Astrocyte of the spinal cord (primary cell): Measurements from ENCODE around the gene ADK.
"Not testable (repeated sequence)": the region's sequence is repeated elsewhere in the genome, so short reads cannot be mapped to it uniquely, and the experiment has no call there.

Experiments used
- DNase-seq: peaks from one replicate; pipeline ENCODE4 v3.0.0; 2011; ENCODE audit warnings: low read depth, low spot score
- H3K4me3 ChIP-seq: 2 replicates; pipeline ENCODE4 v1.5.1; 2011; ENCODE audit warnings: low read depth, mild to moderate bottlenecking, low read length, moderate library complexity
- in situ Hi-C: cut with HindIII; loops from 2 replicates; pipeline ENCODE4 v1.10.0; 2017; ENCODE audit warnings: low sequenced_read_pairs
- TF ChIP-seq, protein P1 (sequence below): IDR thresholded peaks from 2 replicates; pipeline ENCODE4 v1.5.1; 2012; ENCODE audit warnings: low read depth, mild to moderate bottlenecking, low read length, inconsistent platforms

Gene ADK

DNA sequence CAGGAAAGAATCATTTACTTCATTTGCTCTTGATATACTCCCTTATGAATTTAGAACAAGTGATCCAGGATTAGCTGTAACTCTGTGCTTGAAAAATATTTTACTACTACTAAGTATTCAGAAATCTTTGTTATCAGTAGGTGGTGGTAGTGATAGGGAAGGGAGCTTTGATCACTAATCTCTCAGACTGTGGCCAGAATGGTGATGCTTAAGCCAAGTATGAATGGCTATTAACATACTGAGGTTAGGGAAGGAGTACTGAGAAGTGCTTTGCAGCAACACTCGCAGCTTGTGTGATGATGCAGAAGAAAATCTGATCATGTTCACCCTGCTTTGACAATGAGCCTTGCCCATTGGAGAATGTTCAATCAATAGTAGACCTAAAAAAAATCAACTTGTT is 29.7 kb upstream of the ADK start:
- no peak overlapping the region for H3K4me3 ChIP-seq
- DNase-seq = no peak
- in situ Hi-C loops = no loop called here
- TF ChIP-seq, protein P1, sequence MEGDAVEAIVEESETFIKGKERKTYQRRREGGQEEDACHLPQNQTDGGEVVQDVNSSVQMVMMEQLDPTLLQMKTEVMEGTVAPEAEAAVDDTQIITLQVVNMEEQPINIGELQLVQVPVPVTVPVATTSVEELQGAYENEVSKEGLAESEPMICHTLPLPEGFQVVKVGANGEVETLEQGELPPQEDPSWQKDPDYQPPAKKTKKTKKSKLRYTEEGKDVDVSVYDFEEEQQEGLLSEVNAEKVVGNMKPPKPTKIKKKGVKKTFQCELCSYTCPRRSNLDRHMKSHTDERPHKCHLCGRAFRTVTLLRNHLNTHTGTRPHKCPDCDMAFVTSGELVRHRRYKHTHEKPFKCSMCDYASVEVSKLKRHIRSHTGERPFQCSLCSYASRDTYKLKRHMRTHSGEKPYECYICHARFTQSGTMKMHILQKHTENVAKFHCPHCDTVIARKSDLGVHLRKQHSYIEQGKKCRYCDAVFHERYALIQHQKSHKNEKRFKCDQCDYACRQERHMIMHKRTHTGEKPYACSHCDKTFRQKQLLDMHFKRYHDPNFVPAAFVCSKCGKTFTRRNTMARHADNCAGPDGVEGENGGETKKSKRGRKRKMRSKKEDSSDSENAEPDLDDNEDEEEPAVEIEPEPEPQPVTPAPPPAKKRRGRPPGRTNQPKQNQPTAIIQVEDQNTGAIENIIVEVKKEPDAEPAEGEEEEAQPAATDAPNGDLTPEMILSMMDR = no peak

DNA sequence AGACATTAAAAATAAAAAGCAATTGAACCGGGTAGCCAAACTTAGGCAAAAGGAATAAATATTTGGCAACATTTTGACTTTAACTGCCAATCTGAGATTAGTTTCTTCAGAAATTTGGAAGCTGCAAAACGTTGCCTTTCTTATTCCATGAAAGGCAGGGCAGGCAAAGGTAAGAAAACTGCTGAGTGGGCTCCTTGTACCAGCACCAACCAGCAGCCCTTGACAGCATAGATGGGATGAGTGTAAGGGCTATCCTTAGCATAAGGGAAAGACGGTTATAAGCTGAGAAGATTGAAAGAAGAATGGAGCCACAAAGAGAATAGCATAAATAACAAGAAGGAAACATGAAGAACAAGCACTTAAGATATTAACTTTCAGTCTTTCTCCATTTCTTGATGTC is 29.0 kb upstream of the ADK start:
- in situ Hi-C loops = no loop called here
- TF ChIP-seq, protein P1 = no peak
- no peak for DNase-seq
- H3K4me3 ChIP-seq = no peak overlapping the region

DNA sequence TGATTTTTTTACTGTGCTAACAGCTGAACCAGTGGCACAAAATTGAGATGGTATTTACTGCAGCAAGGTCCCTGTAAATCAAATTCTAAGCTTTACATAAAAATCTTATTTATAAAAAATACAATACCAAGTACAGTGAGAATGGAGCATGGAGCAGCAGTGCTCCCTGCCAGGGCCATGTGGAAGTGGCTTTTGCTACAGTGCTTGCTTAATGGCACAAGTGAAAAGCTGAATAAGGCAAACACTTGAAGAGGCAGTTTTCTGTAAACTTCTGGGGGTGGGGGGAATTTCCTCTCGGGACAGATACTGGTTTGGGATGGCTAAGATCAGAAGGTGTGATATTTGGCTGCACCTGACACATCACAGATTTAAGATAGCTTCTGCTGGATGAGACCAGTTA is 27.9 kb upstream of the ADK start:
- no peak for DNase-seq
- in situ Hi-C loops = no loop called here
- TF ChIP-seq, protein P1 = no peak
- no peak overlapping the region for H3K4me3 ChIP-seq

DNA sequence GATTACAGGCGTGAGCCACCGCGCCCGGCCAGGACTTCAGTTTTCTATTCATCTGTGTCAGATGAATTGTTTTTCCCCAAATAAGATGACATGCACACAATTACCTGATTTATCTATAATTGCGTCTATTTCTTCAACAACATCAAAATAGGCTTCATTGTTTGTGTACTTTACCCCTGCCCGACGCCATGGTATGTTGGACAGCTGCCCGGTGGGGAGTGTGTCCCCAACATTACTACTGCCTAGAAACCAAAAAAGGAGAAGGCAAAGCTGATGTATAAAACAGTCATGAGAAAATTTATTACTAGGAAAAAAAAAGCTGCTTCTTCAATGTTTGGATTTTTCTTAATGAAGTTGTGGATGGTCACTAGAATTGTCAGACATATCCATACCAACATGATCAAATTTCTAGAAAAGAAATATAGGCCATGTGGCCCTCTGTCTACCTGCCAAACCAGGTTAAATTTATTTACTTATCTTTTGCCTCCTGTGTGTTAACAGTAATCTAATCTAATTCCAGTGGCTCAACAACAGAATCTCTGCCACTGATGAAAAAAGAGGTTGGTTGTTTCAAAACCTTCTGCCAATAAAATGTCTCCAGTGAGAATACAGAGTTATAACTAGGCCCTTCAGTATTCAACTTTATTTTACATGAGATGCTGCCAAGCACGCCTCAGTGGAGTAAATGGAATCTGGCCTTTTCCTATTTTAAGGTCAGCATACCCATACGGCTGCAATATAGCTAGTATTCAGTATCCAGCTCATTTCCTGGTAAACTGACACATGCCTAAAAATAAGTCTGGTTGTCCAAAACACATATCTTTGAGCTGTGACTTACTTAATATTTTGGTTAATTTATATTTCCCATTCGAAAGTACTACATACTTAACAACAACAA is 16.8 kb upstream of the ADK start:
- H3K4me3 ChIP-seq = no peak overlapping the region
- DNase-seq = no peak
- TF ChIP-seq, protein P1 = no peak
- in situ Hi-C loops = no loop called here

DNA sequence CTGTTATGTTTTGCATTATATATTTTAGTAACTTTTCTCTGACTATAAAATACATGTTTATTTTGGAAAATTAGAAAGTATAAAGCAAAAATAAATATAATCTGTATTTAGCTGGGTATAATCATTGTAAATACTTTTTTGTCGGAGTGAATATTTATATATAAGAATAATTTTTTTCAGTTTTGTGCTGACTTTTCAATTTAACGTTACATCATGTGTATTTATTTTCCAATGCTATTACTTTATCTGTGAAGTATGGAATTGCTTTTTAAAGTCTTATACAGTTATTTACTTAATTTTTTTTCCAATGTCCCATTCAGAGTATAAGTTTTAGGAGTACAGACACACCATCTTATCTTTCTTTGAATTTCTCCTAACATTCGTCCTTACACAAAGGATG is 15.6 kb upstream of the ADK start:
- in situ Hi-C loops = no loop called here
- no peak overlapping the region for H3K4me3 ChIP-seq
- TF ChIP-seq, protein P1 = no peak

DNA sequence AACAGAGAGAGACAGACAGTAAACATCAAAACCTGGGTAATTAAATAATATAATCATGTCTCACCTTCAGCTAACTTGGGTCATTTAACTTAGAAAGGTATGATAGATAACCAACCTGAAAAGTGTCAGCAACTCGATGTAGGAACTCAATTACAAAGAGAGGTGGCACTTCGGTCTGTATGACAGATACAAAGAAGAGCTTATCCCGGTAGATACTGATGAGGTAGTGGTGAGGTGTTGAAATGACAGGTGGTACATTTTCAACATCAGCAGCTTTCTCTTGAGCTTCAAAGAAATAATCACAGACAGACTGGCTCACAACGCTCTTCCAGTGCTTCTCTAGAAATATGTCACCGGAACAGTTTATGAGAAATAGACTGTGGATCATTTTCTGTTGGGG is 13.0 kb upstream of the ADK start:
- DNase-seq = no peak
- in situ Hi-C loops = no loop called here
- TF ChIP-seq, protein P1 = no peak
- no peak overlapping the region for H3K4me3 ChIP-seq

More for the DNA sequence above, 15.6 kb upstream of the ADK start:
- DNase-seq = no peak

DNA sequence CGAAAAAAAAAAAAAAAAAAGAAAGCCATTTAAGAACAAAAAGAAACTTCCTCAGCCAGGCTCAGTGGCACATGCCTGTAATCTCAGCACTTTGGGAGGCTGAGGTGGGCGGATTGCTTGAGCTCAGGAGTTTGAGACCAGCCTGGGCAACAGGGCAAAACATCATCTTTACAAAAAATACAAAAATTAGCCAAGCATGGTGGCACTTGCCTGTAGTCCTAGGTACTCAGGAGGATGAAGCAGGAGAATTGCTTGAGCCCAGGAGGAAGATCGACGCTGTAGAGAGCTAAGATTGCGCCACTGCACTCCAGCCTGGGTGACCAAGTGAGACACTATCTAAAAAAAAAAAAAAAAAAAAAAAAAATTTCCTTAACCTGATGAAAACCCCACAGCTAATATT is 12.4 kb upstream of the ADK start:
- H3K4me3 ChIP-seq, DNase-seq, in situ Hi-C loops: not testable (repeated sequence)
